HG02759 (cell line): Measurements from ENCODE around the gene LRRC75A.
"Not testable (repeated sequence)": the region's sequence is repeated elsewhere in the genome, so short reads cannot be mapped to it uniquely, and the experiment has no call there.

Experiments
- ATAC-seq: cut with Tn5 transposase; IDR thresholded peaks from one replicate; pipeline ENCODE4 v1.9.1; 2021; ENCODE audit warnings: mild to moderate bottlenecking, moderate library complexity; ENCODE audit not compliant: unreplicated experiment

The LRRC75A gene

GRCh38 chr17:16407911-16408588 is 83.9 kb downstream of the LRRC75A start:
- ATAC-seq: peak; percentile 83

GRCh38 chr17:16406742-16407674 is 85.0 kb downstream of the LRRC75A start:
- no peak for ATAC-seq

- ATAC-seq: not testable (repeated sequence)
These were observed 88.1 kb downstream of the LRRC75A start for GRCh38 chr17:16403847-16404246.

- ATAC-seq: peak; percentile 85
These were observed 93.4 kb downstream of the LRRC75A start for GRCh38 chr17:16398270-16399267.

GRCh38 chr17:16396693-16397092 is 95.3 kb downstream of the LRRC75A start:
- ATAC-seq: not testable (repeated sequence)

DNA sequence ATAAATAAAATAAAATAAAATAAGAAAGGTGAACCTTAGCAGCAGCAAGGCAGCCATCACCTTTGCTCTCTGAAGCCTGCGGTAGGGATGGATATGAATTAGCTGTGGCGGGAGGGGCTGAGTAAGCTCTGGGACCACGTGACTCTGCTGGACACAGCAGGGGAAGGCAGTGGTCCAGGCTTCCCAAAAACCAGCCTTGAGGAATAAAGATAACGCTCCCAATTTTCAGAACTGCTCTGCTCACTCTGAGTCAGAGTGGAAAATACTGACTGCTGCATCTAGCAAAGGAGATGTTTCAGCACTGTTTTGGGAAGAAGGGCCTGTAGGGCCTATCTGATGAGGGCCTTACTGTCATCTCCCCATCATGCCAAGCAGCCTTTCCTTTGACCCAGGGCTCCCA is 96.1 kb downstream of the LRRC75A start:
- ATAC-seq: not testable (repeated sequence)

DNA sequence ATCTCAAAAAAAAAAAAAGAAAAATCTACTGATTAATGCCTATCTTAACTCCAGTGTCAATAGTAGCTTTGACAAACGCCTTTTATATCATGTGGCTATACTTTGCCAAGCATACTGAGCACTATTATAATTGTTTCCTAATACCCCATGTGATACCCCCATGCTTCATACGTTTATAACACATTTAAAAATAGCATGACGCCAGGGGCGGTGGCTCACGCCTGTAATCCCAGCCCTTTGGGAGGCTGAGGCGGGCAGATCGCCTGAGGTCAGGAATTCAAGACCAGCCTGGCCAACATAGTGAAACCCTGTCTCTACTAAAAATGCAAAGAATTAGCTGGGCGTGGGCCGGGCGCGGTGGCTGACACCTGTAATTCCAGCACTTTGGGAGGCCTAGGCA is 99.5 kb downstream of the LRRC75A start:
- ATAC-seq: not testable (repeated sequence)
